Right ventricle myocardium inferior (tissue), 1 donor: Measurements from ENCODE around the gene RGS9. TPM values are rescaled to one million over a fixed set of nuclear protein-coding genes. Genes with fewer than 3 reads are reported as not detected.
A peak's percentile ranks its signal among the peaks of the same experiment; 100 is the strongest.

ENCODE experiments used
- ATAC-seq: fragments of 200-7000 bp; cut with Tn5 transposase; one replicate; pipeline ENCODE4 v1.9.1; 2020; ENCODE audit warnings: mild to moderate bottlenecking, moderate library complexity
- DNase-seq: peaks from one replicate; pipeline ENCODE4 v3.0.0; 2021; ENCODE audit errors: missing footprints
- intact Hi-C: fragments of 100-400 bp; cut with DNase I; formaldehyde crosslinking; loops from one replicate; pipeline ENCODE4 v1.11.0; 2022
- total RNA-seq: library from RNA; stranded (reverse); fragmentation: NEBNext Ultra II Directional; extraction: Animal tissue kit (Norgen Biotek cat#: 25700); gene quantifications from one replicate; pipeline ENCODE4 v1.2.1, GENCODE V29; 2021
- donor health status: DM: no; HTN: yes; CAD: no; lungs with severe emphysema.

RGS9 gene
- total RNA-seq, 1 donor from 2014 or later = 2.8 TPM

DNA sequence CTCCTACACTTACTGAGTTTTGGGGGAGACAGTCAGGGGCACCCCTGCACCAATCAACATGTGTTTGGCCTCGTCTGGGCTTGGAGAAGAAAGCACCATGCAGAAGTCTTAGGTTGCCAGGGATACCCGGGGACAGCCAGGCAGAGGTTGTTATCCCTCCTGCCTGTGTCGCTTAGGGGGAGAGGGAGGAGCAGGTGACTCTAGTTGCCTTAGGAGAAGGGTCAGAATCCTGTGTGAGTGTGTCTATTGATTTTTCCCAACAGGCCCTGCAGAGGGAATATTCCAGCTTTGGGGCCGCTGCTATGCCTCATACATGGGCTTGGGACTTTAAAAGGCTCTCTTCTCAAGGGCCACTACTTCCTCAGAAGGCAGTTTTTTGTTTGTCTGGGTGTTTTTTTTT is 89.1 kb downstream of the RGS9 start:
- intact Hi-C loops = no loop called here
- DNase-seq (no peak), ATAC-seq (no peak)

DNA sequence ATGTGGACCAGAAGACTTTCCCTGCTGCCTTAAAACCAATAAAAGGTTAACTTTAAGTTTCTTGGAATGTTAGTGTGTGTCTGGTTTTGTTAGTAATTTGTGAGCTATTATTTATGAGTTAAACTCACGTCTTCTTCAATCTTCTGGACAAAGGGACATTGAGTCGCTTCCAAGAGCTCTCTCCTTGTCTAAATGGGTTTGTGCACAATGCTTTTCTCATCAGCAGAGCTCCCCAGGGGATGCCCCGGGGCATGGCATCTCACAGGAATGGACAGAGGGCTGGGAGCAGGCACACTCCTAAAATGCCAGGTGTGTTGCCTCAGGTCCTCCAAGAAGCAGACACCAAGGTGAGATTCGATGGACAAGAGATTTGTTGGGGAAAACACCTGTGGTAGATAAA is 90.5 kb downstream of the RGS9 start:
- intact Hi-C loops = no loop called here
- DNase-seq = no peak
- ATAC-seq = no peak

- ATAC-seq = no peak
- no peak for DNase-seq
- intact Hi-C loops = no loop called here
Measured at GRCh38 chr17:65228287-65228686, 91.1 kb downstream of the RGS9 start.

DNA sequence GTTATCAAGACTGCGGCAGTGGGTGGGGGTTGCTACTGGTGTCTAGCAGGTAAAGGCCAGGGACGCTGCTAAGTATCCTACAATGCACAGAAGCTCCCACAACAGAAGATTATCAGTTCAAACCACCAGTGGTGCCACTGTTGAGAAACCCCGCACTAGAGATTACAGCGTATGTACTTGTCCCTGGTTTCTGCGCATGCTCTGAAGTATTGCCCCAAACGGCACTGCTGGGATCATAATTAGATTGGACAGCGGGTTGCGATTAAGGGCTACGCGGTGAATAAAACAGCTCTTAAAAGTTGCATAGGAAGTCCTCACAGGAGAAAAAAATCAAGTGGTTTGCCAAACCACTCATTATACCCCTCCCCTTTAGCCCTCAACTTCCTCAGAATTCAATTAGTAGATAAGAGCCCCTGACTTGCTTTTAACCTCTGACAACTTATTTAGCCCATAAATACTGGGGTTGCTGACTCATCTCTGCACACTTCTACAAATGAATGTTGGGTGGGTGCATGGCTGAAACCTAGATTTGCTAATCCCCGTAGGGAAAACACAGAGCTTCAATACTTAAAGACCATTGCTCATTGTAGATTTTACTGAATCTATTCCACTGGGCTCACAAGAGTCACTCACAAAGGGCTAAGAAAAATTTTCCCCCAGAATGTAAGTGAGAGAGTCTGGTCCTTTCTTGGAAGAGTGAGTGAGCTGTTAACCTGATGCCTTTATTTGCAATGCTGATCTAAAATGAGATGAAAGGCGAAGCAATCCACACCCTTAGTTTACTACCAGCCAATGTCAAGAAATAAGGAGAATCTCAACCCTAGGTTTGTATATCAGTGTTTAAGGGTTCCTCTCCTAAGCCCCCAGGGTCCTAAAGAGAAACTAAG is 91.8 kb downstream of the RGS9 start:
- intact Hi-C loops = no loop called here
- ATAC-seq = no peak
- no peak for DNase-seq

- intact Hi-C loops = no loop called here
- ATAC-seq (no peak), DNase-seq (no peak)
Measured at GRCh38 chr17:65229621-65229995, 92.4 kb downstream of the RGS9 start.

- intact Hi-C loops = loop anchor here (2.0 to 5.0 kb wide), 2 partner anchors 757 to 939 kb away; no protein-coding TSS in a partner anchor
- ATAC-seq = no peak
Measured at GRCh38 chr17:65230040-65230439, 92.9 kb downstream of the RGS9 start.

GRCh38 chr17:65231086-65231485 is 93.9 kb downstream of the RGS9 start:
- ATAC-seq (no peak), DNase-seq (no peak)
- intact Hi-C loops = loop anchor here (2.0 to 5.0 kb wide), 2 partner anchors 756 to 938 kb away; no protein-coding TSS in a partner anchor

More at GRCh38 chr17:65230040-65230439, 92.9 kb downstream of the RGS9 start:
- no peak for DNase-seq

GRCh38 chr17:65231662-65232335 is 94.6 kb downstream of the RGS9 start:
- intact Hi-C loops = loop anchor here (2.0 to 5.0 kb wide), 2 partner anchors 756 to 937 kb away; no protein-coding TSS in a partner anchor
- no peak for DNase-seq
- peak; percentile 71 for ATAC-seq

- DNase-seq = no peak
- intact Hi-C loops = no loop called here
- no peak for ATAC-seq
Measured at GRCh38 chr17:65235284-65235683, 98.1 kb downstream of the RGS9 start.

- intact Hi-C loops = no loop called here
- DNase-seq (no peak), ATAC-seq (no peak)
Measured at GRCh38 chr17:65236321-65236720, 99.2 kb downstream of the RGS9 start.

DNA sequence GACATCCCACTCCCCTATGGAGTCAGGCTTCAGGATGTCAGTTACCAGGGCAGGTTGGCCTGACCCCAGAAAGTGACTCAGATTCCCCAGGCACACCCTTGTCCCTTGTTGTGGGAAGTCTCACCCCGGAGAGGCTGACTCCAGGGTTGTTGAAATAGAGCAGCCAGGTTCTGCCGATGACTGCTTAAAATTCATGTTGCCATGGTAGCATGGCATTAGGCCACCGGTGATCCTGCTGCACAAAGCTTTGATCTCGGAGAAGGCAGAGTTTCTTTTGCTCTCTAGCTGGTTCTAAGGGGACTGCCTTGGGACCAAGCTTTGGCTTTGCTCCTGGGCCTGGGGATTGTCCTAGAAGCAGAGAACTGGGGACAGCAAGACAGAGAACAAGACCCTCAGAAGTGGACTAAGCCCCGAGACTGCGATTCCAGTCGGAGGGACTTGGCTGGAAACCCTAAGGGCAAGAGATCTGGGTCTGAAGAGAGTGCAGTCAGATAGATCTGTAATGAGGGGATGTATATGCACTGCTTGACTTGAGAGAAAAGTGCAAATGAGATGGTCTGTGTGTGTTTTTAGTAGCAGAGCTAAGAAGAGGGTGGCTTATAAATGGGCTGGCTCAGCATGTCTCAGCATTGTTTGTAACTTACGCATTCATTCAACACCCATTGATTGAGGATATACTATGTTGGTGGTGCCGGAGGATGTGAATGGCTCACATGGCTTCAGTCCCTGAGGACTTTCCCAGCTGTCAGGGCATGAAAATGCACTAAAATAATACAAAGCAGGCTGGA is 106.9 kb downstream of the RGS9 start:
- ATAC-seq (no peak), DNase-seq (no peak)
- intact Hi-C loops = no loop called here

DNA sequence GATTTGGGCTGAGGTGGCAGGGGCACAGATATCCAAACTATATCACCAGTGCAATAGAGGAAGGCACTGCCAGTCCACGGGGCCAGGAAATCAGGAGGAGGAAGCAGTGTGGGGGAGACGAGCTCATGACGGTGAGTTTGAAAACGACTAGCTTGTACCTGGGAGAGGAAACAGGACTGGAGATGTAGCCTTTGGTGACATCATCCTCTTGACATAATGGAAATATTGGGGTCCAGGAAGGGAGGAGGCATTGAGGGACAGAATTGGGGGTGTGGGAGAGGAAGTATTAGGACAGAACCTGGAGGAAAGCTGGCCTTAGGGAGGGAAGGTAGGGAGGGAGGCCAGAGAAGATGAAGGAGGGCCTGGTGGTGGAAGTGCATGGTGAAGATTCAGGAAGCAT is 109.1 kb downstream of the RGS9 start:
- DNase-seq (no peak), ATAC-seq (no peak)
- intact Hi-C loops = no loop called here

DNA sequence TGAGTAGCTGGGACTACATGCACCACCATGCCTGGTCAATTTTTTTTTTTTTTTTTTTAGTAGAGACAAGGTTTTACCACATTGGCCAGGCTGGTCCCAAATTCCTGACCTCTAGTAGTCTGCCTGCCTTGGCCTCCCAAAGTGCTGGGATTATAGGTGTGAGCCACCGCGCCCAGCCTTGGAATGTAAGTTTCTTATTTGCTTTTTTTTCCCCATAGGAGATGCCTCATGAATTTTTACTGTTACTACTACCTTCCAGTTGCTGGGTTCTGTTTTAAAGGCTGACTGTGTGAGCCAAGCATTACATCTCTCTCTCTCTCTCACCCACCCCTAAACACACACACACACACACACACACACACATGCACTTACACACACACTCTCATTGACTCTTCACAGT is 112.6 kb downstream of the RGS9 start:
- intact Hi-C loops = no loop called here
- ATAC-seq (no peak), DNase-seq (no peak)

DNA sequence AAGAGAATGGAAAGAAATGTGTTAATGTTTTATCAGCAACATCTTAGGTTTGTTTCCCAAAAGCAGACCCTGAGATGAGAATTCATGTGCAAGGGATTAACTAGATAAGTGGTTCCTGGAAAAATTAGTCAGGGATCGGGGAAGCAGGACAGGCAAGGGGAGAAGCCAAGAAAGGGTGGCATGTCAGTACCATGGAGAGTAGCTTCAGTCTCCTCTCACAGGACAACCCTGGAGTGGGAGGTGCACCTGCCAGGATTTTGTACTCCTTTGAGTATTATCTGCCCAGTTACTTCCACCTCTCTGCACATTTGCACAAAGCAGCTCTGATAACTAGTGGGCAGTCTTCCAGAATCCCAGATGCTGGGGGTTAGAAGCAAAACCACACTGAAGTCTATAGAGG is 117.0 kb downstream of the RGS9 start:
- DNase-seq (no peak), ATAC-seq (no peak)
- intact Hi-C loops = no loop called here

GRCh38 chr17:65259281-65259680 is 122.1 kb downstream of the RGS9 start:
- intact Hi-C loops = no loop called here
- ATAC-seq (no peak), DNase-seq (no peak)

- intact Hi-C loops = no loop called here
- DNase-seq (no peak), ATAC-seq (no peak)
Measured at GRCh38 chr17:65259696-65260485, 122.7 kb downstream of the RGS9 start.

GRCh38 chr17:65260626-65261025 is 123.5 kb downstream of the RGS9 start:
- DNase-seq (no peak), ATAC-seq (no peak)
- intact Hi-C loops = no loop called here

- ATAC-seq = no peak
- no peak for DNase-seq
- intact Hi-C loops = no loop called here
Measured at GRCh38 chr17:65261152-65261551, 124.0 kb downstream of the RGS9 start.
